Measurements from ENCODE around the gene ARHGAP26.
"Not testable (repeated sequence)": the region's sequence is repeated elsewhere in the genome, so short reads cannot be mapped to it uniquely, and the experiment has no call there.

The ARHGAP26 gene

DNA sequence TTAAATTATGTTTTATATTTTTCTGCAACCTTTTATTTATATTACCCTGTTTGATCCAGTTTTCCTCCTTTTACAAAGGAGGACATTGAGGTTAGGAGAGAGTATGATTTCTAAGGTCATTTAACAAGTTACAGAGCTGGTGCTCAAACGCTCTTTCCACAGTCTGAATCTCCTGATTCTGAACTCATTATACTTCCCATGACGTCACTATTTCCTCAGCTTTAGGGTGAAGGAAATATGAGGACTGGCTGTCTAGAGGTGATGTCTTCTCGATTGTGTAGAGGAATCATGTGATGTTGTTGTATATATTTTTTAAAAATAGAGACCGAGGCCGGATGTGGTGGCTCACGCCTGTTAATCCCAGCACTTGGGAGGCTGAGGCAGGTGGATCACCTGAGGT, 140.0 kb downstream of the ARHGAP26 start:
- no peak for ATAC-seq

DNA sequence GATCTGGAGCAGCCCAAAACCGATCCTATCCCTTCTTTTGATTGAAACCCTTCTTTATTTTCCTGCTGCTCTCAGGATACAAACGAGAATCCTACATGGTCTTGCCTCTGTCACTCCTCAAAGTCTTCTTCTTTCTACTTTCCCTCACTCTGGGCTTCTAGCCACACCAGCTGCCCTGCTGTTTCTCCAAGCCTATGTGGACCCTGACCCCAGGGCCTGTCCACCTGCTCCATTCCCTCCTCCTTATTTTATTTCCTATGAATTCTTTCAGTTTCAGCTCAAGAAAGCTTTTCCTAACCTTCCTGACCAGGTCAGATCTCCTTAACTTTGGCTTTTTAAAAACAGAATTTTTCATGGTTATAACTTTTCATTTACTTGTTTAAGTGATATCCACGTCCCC, 141.0 kb downstream of the ARHGAP26 start:
- ATAC-seq = no peak

DNA sequence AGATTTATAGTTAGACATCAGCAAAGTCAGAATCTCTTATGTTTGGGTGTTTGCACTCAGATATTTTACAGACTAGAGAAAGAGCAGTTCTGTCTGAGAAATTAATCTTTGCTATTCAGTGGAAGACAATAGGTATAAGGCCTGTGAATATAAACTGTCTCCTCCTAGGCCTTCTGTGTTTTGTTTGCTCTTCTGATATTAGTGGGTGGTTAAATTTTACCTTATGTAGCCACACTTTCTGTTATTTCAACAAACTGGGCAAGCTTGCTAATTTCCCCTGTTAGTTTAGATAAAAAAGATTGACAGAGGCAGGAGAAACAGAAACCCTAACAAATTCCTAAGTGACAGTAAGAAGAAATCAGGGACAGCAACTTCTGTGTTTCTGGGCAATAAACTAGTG, 141.6 kb downstream of the ARHGAP26 start:
- ATAC-seq = no peak

DNA sequence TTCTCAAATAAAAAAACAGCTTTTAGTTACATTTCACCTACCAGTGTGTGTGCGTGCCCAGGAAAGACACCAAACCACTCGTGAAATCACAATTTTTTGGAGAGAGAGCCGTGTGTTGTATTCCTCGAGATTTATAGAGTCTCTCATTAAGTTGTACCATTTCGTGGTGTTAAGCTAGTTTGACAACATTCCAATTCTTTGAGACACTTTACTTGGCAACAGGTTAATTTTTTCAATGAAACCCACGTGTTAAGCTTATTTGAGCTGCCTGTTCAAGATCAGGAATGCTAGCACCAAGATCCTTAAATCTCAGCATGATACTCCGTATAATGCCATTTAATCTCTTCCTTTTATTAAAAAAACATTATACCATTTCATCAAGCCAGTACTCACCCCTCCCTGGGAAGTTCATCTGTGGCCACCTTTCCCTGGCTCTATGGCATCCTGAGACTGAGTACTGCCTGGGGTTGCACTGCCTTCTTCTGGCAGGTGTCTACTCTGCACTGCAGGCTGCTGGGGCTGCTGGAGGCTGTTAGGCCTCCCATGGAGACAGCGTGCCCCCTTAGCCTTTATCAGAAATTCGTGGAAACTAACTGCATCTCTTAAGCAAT, 143.7 kb downstream of the ARHGAP26 start:
- no peak for ATAC-seq

DNA sequence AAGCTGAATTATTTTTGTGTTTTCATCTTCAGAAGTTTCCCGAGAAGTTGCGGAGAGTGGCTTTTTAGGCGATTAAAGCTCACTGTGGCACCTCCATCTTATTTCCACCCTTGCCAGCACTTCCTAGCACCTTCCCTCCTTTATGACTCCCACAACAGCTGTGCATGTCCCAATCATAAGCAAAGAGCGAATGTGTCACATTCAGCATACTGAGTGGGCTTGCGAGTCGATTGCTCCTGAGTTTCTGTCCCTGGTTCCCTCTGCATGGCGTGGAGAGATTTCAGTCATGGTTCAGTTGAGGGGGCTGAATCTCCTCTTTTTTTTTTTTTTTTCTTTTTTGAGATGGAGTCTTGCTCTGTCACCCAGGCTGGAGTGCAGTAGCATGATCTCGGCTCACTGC, 144.9 kb downstream of the ARHGAP26 start:
- ATAC-seq = no peak

DNA sequence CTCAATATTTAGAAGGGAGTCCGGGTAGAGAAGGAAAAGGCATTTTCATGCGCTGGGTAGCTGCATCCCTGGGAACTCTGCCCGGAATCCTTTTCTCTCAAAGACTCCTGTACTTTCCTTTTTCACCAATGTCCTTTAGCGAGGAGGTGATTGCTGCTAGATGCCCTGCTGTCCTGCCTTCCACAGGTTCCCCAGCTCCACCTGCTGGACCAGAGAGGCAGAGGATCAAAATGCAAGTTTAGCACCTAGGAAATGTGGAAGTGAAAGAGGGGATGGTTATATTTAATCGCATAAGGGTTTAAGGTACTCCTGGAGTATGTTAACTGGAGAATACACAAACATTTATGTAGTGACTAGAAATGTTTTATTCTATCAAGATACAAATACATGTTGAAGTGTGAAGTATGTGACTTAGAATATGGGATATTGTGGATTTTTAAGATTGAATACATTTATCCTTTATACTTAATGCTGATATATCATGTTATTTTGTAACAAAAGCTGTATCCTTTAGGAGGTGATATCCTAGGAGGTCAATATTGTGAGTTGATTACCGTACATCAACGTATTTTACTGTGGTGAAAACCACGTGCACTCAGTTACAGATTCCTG, 145.7 kb downstream of the ARHGAP26 start:
- ATAC-seq = no peak

DNA sequence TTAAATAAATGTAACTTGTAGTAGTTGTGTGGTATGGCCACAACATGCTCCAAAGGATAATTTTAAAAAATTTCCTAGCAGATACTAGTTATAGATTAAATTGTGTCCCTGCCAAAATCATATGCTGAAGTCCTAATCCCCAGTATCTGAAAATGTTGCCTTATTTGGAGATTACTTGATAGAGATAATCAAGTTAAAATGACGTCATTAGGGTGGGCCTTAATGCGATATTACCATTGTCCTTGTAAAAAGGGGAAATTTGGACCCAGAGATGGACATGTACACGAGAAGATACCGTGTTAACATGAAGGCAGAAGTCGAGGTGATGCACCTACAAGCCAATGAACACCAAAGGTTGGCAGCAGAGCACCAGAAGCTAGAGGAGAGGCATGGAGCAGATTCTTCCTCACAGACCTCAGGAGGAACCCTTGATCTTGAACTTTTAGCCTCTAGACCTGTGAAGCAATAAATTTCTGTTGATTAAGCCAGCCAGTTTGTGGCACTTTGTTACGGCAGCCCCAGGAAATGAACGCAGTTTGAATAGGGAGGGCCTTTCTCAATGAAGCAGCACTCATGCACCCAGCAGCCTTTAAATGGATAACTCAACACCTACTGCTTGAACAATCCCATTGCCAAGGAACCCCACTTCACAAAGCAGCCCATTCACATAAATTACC, 148.9 kb downstream of the ARHGAP26 start:
- ATAC-seq = no peak

DNA sequence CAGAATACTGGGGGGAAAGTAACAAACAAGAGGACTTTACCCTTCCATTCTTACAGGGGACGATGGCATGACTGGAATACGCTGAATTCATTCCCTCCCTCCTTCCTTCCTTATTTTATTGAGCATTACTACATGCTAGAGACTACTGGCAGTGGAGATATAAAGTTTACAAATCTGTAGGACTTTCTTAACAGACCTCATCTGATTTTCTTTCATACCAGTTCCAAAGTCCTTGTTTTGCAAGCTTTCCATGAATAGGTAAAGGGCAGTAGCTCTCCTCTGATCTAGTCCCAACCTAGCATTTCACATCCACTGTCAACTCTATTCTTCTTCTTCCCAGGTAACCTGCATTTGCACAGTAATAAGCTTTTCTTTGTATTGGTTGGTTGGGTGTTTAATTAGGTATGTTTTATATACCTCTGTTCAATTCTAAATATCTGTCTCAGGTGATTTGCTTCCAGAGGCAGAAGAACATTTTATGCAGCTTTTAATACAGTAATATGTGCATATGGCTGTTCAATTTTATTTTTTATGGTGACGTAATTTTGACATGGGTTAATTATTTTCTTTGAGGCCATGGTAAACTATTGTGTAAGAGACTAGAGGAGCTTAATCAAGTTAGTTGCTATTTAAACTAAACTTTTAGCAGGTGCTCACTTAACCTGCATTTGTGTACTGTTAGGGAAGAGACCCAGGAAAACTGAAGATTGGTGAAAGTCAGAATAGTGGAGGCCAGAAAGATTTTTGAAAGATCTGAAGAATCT, 150.9 kb downstream of the ARHGAP26 start:
- no peak for ATAC-seq

DNA sequence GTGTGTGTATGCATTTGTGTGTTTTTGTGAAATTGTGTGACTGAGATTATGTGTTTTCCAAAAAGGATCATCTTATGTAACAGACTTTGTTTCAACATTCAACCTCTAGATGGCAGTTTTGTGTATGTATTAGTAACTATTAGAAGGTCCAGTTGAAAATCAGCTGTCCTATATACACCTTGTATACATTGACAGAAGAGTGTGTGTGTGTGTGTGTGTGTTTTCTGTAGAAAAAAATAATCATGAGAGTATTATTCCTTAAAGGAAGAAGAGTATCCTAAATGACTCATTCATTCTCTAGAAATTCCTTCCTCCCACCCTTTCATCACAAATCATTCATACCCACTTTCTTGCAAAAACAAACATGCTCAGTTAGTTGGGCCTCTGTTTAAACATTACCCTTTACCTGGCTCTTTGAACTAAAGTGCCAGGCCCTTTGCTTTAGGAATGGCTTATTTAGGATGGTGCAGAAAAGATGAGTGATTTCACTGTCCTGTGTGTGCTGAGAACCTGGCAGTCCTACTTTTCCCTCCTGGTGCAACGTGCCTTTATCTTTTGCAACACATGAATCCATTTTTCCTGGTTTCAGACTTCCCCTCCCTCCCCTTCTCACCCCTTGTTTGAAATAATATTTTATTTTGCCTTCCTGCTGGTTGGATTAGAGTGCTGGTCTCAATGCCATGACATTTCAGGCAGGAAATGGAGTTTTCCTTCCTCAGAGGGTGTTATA, 152.2 kb downstream of the ARHGAP26 start:
- peak; percentile 44 to 58 for ATAC-seq

DNA sequence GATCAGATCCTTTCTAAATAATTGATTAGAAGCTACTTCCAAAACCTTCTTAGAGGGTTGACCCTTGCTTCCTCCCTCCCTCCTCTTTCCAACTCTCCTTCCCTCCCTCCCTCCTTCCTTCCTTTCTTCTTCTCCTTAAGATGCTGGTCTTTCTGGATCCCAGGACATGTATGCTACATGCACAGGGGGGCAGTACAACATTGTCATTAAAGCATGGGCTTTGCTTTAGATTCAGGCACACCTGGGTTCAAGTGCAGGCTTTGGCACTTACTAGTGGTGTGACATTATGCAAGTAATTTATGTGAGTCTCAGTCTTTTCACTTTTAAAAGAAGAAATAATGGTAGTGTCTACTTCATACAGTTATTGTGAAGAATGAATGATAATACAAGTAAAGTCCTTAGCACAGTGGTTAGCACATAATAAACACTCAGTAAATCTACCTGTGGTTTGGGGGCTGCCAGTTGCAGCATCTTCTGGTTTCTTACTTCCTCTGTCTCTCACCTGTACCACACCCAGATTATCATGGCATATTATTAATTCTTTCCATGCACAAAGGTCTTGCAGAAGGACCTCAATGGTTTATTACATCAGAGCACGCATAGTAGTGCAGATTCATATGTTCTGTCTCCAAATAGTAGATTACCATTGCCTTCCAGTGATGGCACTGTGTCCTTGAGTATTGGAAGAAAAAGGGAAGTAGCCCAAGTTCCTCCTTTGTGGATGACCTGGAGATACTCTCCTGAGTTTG, 154.1 kb downstream of the ARHGAP26 start:
- peak in 1 of 2 donors; percentile 38 for ATAC-seq

DNA sequence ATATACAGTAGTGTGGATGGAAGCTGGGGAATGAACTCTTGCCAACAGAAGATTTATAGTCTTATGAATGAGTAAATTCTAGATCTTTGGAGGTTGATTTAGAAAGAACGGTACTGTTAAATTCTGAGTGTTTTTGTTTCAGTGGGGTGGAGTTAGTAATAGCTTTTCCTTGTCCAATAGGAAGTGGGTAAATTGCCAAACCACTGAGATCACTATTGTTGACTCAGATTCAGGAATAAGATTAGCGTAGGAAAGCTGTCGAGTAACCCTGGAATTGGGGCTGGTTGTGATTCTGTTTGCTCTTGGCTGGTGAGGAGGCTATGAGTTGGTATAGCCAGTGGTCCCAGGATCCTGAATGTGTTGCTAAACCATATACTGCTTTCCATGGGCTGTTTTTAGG, 155.6 kb downstream of the ARHGAP26 start:
- ATAC-seq = no peak

DNA sequence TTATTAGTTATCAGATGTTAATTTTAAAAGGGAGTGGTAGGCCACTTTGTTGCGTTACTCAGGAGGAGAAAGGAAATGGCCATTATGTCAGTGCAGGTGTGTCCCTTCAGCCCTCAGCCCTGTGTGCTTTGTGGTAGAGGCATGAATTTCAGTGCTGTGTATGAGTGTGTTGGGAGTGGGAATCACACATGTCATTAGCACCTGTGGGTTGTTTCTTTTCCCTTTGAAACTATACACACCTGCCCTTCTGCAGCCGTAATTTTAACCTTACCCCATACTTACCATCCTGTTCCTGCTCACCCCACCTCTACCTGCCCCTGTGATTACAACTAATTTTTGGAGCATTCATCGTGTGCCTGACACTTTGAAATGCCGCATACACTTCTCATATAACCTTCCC, 156.4 kb downstream of the ARHGAP26 start:
- no peak for ATAC-seq

DNA sequence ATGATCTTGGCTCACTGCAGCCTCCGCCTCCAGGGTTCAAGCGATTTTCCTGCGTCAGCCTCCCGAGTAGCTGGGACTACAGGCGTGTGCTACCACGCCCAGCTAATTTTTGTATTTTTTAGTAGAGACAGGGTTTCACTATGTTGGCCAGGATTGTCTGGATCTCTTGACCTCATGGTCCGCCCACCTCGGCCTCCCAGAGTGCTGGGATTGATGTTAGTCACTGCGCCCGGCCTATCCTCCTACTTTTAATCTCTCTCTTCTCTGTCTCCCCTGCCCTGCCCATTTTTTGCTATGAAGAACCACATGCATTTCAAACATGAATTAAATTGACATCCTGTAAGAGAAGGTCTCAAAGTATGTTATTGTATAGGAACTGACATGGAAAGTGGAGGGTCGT, 158.8 kb downstream of the ARHGAP26 start:
- ATAC-seq = not testable (repeated sequence)

DNA sequence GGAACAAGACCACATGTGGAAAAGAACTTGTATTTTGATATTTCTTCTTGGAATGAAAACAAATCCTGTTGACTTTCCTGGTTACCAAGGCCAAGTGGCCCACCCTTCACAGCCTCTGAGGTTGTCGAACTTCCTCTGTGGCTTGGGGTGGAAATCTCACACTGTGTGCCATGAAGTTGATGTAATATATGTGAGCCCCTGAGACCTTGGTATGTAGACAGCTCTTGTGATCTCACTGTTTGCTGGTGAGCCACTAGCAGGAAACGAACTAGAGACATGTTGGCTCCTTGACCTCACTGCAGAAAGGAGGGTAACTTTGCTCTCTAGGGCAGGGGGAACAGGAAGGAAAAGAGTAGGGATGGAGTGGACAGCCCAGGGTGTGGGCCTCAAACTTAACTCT, 159.4 kb downstream of the ARHGAP26 start:
- ATAC-seq = no peak

DNA sequence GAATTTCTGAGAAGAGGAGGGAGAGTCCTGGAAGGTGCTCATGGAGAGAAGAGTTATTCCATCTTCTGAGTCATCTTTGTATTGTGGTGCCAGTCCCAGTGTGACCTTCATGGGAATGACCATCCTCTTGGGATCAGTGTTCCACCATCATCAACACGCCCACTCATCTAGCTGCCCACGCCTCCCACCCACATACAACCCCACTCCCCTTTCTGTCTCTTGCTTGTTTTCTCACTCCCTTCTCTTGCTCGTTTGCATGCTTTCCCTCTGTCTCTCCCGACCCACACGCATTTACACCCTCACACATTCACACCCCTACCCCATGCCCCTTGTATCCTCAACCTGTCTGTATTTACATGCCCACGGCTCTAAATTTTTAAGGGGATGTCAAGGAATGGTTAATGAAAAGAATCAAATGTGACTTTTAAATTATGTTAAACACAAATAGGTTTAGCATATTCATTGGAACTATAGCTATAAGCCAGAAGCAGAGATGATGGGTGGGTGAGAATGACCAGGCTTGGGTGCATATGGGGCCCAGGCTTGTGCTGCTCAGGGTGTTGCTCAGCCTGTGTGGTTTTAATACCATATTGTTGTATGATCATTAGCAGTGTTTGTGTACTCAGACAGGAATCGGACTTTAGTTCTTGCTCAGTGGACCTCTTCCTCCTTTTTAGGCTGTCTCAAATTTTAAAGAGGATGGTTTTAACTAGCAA, 160.4 kb downstream of the ARHGAP26 start:
- ATAC-seq = no peak

DNA sequence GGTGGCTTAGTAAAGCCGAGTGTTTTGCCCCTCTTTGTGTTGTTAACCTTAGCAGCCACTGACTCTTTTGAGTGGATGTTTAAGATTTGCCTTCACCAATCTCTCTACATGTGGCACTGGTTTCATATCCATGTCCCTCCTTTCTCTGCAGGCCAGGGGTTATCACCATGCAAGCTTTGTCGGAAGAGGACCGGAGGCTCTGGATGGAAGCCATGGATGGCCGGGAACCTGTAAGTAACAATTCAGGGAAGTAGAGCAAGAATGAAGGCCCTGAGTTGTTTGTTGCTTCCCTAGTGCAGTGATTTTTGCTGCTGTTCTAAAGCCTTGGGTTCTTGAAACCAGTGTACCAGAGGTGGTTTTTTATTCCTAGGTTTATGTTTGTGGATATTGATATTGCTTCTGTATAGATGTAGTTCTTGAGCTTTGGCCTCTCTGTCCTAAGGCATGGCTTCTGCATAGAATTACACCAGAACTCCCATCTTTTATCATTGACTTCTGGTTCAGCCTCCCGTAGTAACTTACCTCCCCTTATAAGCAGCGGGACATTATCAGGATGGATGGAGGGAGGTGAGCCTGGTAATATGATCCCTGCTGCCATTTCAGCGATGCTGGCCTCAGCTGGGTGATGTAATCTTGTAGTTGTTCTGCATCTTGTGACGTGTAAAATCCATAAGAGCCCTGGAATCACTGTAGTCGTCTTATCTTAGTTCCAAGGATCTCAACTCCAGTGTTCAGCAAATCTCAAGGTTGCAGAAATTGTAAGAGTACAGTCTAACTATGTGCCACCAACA, 161.9 kb downstream of the ARHGAP26 start:
- ATAC-seq = no peak

DNA sequence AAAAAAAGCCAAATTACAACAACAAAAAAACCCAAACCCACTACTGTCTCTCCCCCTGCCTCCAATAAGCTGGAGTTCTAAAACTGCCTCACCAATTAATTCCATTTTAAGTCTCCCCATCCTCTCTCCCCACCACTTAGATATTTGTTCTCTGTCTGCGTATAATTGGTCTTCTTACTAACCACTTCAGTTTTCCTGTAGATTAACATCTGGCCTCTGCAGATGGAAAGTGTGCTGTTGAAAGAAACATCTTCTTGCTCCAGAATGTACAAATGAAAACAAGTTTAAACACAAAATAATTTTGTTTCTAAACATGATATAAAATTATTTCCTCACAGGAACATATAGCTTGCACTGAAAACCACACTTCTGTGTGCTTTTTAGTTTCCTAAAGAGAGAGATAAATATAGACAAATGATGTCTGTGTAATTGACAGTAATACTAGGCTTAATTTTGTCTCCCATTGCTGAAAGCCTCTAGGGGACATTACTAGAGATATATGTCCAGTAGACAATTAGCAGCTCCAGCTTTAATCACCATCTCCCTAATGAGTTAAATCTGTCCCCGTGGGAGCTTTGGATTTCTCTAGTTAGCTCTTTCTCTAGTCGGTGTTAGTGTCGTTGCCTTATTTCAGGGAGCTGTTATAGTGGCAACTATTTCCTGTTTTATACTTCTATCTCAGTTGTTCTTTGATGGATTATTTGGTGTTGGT, 164.0 kb downstream of the ARHGAP26 start:
- ATAC-seq = no peak

DNA sequence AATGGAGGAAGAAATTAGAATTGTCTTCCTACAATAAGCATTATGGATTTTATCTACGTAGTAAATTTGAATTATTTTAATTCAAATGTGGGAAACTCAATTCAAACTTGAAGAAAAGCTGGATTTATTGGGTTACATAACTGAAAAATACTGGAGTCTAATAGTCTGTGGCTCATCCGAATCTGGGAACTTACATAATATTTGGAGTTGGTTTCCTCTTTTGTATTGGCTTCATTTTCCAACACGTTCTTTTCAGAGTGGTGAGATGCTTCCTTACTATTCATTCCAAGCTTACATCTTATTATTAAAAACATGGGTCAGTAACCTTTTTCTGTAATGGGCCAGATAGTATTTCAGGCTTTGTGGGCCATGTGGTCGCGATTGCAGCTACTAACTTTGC, 164.8 kb downstream of the ARHGAP26 start:
- no peak for ATAC-seq

DNA sequence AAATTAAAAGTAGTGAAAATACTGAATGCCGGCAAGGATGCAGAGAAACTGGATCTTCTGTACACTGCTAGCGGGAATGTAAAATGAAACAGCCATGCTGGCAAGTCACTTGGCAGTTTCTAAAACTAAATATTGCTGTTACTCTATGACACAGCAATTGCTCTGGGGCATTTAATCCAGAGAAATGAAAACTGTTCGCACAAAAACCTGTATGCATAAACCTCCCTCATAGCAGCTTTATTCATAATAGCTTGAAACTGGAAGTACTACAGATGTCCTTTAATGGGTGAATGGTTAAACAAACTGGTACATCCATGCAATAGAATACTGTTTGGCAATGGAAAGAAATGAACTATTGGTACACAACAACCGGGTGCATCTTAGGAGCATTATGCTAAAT, 167.2 kb downstream of the ARHGAP26 start:
- no peak for ATAC-seq
